Stimulated activated CD4-positive, alpha-beta T cell treated with anti-CD3 and anti-CD28 coated beads, Interleukin-4, amount 100 ng/mL, for 24 hours (primary cell): ENCODE results near the gene RNF220.

Experiments used
- DNase-seq: peaks from one replicate; pipeline ENCODE4 v3.0.0-alpha.2; 2020

The RNF220 gene

DNA sequence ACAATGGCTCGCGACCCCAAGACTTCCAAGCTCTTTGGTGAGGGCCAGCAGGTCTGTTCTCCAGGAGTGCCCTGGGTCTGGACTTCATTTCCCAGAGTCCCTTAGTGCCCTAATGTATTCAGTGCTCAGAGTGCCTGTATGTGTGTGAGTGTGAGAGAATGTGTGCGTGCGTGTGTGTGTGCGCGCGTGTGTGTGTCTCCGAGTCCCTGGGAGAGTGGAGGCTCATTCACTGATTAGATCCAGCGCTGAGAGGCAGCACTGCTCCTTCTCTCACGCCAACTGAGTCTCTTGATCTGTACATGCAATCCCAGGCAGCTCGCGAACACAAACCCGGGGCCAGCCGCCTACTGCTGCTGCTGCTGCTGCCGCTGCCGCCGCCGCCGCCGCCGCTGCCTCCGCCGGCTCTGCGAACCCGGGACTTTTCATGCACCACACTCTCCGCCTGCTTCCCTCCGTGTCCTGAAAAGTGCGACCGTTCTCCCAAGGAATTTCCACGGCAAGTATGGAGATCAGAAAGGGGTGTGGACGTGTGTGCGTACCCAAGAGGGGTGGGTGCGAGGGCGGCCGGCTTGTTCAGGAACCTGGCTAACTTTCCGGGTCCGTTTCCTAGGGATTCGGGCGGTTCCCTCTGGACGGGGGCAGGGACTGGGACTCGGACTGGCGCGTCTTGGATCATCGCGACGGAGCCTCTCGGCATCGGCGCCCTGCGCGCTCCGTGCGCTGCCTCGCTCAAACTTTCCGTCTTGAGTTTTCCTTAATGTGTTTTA is at the start of gene RNF220:
TSS of gene RNF220 (plus strand) at position 225 of the 767 bp plus-strand sequence.
- DNase-seq = peak; percentile 41

DNA sequence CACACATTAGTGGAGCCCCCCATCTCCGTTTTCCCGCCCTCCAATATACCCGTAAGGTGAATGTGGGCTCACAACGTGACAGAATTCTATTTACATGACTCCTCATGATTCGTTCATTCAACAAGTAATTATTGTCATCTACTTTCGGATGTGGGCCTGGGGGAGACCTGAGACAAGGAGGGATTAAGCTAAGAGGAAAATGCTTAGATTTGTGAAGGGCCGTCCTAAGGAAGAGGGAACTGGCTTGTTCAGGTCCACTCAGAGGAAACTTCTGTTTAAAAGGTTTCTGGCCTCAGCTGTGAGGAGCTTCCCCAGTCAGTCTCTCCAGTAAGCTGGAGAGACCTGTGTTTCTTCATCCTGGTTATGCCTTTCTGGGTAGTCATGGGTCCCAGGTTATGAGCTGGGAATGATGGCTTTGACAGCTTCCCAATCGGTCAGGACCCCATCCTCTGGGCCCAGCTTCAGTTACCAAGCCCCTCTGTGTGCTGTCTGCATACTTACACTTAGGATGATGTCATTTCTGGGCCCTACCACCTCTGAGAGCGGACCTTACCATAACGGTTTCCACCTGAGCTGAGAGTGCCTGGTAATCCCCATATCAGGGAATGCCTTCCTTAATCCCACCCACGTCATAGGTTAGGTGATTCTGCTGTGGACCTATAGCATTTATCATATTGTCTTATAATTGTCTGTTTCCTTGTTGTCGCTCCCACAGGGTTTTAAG is 49.3 kb upstream of the RNF220 start:
- no peak for DNase-seq

DNA sequence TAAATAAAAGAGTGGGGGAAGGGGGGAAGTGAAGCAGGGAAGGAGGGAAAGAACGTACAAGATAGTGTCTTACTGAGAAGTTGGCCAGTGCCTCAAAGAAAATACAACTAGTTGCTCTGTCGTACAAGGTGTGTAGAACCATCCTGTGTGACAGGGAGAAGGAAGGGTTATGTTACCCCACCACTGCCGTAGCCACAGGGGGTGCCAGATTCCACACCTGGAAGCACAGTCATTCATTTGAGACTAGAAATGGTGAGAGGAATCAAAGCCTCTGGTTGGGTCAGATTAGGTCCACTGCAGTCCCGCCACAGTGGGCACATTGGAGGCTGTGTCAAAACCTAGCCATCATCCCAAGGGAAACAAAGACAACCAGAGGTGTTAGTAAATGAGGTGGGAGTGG is 47.3 kb upstream of the RNF220 start:
- DNase-seq = no peak

DNA sequence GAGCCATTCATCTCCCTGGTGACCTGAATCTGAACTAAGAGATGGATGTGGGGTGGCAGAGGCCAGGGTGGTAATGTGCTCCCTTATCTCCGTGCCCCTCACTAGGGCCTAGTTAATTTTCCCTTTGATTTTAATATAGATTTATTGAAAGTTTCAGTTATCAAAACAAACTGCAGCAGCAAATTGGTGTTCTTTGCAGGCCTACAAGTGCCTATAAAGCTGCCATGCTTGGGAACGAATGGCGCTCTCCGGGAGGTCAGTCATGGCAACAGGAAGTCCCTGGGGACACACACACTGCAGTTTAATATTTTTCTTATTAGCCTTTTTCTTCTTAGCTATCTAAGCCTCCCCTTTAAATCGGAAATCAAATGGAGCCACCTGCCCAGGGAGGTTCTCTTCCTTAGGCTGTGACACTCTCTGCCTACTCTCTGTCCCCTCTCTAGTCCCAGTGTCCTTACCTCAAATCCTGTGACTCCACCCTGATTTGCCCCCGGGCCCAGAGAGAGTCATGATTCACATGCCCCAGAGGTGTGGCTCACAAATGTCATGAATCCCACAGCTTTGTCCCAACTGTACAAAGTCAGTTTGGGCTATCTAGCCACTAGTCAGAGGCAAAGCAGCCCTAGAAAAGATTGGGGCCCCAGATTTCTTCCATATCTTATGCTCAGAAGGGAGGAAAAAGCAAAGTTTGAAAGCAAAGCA is 45.7 kb upstream of the RNF220 start:
- no peak for DNase-seq

DNA sequence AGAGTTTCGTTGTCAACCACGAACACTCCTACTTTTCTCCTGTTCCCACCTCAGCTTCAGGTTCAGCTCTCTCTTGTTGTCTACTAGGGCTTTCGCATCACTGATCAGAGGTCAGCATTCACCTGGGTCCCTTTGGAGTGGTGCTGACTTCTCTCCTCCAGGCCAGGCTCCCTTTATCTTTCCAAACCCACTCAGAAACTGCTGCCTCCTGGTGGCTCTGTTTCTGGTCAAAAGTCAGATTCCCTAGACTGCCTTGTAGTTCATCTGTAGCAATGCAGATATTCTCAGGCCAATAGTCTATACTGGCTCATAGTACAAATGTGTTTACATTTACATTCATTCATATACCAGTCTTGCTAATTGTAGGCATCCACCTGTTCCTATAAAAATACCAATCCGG is 43.6 kb upstream of the RNF220 start:
- DNase-seq = no peak

DNA sequence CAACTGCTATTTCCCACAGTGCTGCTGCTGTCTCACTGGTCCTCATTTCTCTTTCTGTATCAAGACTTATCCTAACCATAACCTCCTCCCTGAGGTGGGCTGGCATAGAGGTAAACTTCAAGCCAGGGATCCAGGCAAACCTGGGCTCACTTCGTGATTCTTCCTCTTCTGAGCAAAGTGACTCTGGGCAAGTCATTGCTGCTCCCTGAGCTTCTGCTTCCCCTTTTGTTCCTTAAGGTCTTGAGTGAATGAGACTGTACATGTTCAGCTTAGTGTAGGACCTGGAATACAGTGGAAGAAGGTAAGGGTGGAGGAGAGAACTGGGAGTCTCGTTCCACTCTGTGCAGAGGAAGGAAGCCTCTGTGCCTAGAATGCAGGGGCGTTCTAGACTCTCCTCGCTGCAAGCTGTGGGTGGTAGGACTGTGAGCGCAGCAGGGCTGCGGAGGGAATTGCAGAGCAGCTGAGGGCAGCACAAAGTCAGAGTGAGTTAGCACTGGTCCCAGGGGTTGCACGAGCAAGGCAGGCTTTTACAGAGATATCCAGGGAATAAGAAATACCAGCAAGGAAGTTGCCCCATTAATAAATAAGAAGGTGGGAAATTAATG is 38.6 kb upstream of the RNF220 start:
- DNase-seq = no peak

DNA sequence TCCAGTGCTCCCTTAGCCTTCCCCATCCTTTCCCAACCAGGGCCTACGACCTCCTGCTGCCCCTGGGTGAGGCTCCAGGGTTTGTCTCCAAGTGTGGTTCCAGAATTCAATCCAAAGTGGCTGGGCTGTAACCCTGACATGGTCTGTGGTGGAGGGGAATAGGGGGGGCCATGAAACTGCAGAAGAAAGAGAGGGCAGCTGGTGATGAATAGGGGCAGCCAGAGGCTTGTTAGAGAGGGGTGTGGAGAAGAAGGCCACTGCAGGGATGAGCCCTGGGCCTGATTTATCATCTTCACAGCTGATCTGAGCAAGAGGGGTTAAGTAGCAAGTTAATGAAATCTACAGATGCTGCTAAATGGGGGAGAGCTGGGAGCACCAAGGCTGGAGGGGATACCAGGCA is 37.1 kb upstream of the RNF220 start:
- no peak for DNase-seq

DNA sequence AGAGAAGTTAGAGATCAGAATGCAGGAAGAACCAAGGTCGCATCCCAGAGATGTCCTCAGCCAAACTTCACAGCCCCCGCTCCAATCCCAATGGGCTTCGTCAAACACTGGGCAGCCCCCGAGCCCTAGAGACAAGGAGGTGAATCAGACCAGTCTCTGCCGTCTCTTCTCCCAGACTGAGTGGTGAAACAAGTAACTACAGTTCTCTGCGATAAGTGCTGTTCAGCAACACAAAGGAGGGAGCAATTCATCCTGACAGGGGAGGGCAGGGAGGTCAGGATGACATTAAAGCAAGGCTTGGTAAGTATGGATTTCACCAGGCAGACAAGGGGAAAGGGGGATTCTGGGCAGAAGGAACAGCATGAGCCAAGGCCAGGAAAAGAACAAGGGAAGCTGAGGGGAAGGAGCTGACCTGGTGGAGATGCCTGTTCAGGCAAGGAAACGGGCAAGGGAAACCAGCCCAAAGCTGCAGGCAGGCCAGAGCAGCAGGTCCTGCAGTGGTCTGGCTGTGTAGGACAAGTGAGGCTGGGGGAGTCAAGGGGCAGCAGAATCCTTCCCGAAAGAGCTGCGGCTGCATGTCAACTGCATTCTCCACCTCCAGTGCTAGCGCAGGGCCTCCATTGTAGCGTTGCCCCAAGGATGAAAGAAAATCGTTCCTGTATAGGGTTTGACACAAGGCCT is 36.4 kb upstream of the RNF220 start:
- DNase-seq = no peak

DNA sequence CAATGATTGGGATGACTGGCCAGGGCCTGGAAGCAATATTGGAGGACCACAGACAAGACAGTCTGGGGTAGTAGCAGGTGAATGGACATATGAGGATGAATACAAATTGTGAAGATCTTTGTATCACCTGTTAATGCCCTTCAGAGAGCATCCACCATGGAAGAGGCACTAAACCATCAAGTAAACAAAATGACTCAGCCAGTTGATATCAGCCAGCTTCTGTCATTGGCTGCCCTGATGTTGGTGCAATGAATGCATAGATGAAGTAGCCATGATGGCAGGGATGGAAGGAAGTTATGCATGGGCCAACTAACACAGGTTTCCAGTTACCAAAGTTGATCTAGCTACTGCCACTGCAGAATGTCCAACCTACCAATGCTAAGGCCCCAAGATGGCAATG is 33.8 kb upstream of the RNF220 start:
- DNase-seq = no peak

DNA sequence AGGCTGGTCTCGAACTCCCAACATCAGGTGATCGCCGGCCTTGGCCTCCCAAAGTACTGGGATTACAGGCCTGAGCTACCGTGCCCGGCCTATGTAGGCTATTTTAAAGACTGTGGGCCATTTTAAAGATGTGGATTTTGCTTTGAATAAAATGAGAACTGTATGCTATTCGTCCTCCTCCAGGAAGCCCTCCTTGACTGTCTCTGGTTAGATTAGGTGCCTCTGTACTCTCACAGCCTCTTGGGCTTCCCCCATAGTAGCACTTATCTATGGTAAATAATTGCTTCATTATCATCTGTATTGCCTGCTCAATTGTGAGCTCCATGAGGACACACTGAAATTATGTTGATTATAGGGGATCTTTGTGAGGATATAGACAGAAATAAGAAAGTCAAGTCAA is 29.5 kb upstream of the RNF220 start:
- no peak for DNase-seq

DNA sequence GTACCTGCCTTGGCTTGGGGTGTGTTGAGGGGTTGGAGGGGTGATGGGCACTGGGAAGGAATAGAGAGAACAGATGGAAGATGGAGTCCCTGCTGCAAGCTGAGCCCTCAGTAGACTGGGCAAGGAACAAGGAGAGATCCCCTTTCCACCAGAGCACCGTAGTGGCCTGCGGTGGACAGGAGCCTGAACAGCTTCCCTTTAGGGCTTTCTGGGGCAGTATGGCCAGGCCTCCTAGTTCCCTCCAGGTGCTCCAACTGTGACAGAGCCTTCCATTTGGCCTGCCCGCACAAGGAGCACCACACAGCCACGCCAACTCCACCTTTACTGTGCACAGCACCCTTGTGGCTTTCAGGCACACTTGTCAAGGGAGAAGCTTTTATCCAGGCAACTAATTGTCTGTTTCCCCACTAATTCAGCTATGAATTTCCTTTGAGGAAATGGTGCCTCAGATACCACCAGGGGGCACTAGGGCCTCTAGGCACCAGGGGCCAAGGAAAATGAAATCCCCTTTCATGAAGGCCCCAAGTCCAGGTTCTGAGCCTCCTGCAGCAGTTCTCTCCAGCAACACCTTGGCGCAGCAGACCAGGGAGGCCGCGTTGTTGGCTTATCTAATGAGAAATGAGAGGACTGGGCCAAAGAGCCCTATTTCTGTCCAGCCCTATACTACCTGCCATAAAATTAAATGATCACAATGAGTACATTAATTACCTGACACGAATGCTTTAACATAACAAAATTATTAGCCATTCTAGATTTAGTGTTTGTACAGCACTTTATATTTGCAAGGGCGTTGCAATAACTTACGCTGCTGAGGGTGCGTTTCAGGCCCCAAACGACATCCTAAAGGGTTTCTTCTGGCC is 26.9 kb upstream of the RNF220 start:
- DNase-seq = peak; percentile 47

DNA sequence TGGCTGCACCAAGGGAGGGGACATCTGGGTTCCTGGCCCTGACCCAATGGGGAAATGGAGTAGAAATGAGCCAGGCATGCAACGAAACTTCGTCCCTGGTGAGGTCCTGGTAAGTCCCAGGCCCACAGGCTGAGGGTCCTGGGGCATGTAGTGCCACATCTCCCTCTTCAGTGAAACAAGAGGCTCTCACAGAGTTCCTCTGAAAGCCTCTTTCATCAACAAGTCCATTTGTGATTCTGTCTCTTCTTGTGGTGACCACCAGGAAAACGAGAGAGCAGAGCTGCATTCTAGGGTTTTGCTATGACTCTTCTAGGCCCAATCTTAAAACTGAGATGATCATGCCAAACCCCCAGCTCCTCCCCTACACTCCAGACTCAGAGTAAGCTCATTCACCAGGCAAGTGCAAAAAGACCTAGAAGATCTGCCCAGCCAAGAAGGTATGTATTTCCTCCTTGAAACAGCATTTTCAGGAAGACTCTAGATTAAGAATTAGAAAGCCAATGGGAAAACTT is 24.3 kb upstream of the RNF220 start:
- DNase-seq = no peak

DNA sequence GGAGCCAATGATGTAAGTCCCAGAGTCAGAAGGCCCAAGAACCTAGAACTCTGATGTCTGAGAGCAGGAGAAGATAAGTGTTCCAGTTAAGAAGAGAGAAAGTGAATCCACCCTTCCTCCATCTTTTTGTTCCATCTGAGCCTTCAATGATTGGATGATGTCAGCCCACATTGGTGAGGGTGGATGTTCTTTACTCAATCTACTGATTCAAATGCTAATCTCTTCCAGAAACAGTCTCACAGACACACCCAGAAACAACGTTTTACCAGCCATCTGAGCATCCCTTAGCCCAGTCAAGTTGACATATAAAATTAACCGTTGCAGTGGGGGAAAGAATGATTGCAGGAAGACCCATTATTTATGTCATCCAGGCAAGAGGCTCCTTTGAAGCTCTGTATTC is 16.5 kb upstream of the RNF220 start:
- no peak for DNase-seq

DNA sequence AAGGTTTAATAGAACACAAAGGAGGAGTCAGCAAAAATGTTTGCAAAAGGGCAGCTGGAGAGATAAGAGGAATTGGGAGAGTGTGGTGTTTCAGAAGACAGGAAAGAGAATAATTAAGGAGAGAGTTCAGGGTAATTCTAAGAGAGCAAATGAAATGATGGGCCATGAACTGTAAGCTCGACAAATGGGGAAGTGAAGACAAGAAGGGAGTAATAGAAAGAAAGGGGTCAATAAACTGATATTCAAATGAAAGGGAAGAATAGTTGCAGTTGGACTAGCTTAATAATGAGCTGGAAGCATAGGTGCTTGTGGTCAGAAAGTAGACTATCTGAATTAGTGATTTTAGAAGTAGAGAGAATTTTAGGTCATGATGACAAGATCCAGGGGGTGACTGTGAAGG is 15.6 kb upstream of the RNF220 start:
- DNase-seq = no peak

DNA sequence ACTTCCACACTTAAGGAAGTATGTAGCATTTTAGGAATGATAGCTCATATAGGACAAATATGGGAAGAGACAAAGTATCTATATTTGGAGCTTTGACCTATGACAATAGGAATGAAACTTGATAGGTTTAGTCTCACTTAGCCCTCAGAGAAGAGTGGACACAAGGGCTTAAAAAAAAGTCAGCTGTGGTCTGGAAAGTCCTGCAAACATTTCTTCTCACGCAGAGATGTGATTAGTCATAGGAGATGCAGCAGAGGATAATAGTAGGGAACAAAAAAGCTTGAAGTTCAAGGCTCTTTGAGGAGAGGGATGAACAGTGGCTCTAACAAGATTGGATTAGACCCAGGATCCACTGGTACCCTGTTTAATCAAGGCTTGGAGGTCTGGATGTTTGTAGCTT is 14.8 kb upstream of the RNF220 start:
- DNase-seq = no peak

DNA sequence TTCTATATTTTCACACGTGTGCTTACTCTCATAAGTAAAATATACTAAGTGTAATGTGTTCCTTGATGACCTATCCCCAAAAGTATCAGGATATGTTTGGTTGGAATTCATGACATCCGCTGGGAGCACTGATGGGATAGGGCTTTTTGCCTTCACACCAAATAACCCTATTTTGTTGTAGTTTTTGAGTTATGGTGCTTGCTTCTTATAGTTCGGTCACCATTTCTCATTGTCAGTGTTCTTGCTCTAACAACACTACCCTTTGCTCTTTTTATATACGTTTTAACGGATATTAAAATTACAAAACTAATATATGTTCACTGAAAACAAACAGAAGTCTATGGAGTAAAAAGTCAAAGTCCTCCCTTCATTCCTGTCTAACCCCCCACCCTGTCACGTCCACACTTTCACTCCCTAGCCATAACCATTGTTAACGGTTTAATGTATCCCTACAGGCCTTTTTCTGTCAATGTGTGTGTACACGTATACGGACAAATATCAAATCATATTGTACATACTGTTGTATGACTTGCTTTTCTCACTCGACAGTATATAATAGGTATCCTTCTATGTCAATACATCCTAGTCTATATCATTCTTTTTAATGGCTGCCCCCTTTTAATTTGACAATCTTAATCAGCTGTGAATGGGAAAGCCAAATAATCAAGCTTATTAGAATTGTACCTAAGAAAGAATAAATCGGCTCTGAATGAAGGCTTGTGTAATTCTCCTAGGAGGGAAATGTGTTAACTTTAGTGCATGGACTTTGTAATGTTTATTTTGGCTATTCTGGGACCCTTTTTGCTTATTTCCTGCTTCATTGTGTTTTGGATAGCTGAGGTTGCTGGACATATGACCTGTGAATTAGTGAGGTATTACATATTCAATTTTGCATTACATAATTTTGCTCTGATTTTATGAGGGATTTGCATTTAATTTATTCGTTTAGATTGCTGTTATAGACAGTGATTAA is 3.5 kb upstream of the RNF220 start:
- no peak for DNase-seq

DNA sequence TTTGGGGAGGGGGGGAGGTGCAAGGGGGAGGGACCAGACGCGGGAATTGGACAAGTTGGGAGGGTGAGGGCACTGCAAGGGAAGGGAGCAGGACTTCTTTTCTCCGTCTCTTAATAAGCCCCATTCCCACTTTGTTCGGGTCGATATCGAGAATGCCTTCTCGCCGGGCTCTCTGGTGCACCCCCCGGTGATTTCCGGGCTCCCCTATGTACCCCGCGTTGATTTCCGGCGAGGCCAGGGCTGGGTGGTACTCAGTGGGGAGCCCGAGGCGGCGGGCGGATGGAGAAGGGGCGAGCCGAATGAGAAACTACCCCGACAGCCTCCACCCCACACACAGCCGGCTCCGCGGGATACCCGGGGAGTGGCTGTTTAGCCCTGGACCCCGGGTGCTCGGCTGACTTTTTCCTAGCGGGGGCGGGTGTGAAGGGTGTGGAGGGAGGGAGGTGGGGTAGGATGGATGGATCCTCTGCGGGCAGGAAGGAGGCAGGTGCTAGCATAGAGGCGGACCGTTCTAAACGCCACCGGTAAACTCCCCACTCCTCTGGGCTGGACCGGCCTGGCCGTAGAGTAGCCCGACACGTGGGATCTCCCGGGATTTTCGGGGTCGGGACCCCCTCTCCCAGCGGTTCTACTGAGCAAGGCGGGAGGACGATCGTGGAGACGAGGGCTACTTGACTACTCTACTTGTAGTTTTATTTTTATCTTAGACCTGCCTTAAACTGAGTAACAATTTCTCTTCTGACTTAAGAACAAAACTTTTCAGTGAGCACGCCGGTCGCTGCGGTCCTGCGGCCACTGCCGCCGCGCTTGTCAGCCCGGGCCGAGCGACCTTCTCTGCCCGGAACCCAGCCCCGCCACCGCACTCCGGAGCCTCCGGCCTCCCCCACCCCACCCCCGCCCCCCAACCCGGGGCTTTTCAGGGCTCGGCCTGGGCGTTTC is 1.0 kb downstream of the RNF220 start:
- DNase-seq = no peak

DNA sequence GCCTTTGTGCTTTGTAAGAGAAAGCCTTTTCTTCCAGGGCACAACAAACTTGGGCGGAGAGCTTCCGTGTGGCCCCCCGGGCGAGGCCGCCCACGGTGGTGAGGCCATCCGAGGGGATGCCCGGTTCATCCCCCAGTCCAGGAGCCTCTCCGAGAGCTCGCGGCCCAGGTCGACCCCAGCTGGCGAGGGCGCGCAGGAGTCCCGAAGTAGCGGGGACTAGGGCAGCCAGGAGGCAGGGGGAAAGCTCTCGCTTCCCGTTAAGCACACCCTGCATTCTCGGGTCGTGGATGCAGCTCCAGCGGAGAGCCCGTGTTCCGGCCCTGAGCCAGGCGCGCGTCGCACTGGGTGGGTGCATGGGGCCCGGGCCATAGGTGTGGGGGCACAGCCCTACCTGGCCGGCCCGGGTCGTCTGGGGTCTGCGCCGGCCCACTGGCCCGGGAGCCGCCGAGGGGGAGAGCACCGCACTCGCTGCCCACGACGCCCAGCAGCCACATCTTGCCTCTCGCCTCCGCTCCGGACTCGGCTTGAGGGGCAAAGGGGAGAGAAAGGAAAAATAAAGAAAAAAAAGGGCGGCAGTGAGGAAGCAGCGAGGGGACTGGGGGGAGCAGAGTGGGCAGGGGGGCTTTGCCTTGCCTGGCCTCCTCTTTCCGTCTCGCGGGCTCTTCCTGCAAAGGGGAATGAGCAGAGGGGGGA is 1.8 kb downstream of the RNF220 start:
- DNase-seq = no peak
